ENCODE measurements around the gene SUSD1. TPM values are rescaled to one million over a fixed set of nuclear protein-coding genes. Genes with fewer than 3 reads are reported as not detected.
A peak's percentile ranks its signal among the peaks of the same experiment; 100 is the strongest.

The SUSD1 gene
- total RNA-seq, 4 donors from 2014 or later: 22.7 to 83.0 (median 24.7) TPM

- Histone ChIP-seq H3K4me1 (peaks cover 0 to 58% (median 38%) of the 10 kb centered on the region in 4 donors), H3K36me3 (no peaks in the 10 kb centered on the region)
- WGBS, 2 donors (ENCODE audit: low coverage in 1 of 2): 74 to 78% methylated on average over 8 to 12 of the region's 12 CpGs
Measured at GRCh38 chr9:112166176-112167140, 8.6 kb downstream of the SUSD1 start.

GRCh38 chr9:112162621-112163413, 12.3 kb downstream of the SUSD1 start:
- no peaks in the 10 kb centered on the region for H3K27me3 ChIP-seq
- no peak overlapping the region for H3K4me3 ChIP-seq
- H3K4me1 ChIP-seq: peaks cover 0 to 27% (median 14%) of the 10 kb centered on the region in 4 donors
- WGBS, 2 donors (ENCODE audit: low coverage in 1 of 2): 48 to 58% methylated on average over 4 to 5 of the region's 5 CpGs
- DNase-seq: no peak
- in situ Hi-C loops (cut with MboI; ENCODE audit: low pct_ligation_motif_present in 1 of 4, low pct_unique_long_range_greater_than_20kb in 1 of 4, low sequenced_read_pairs in 3 of 4) (no loop called here), intact Hi-C loops (cut with DNase I; ENCODE audit: low total_unique reads) (no loop called here)
- no peaks in the 10 kb centered on the region for H3K9me3 ChIP-seq
- peak overlapping the region; percentile 14 to 73 (median 45) for H3K27ac ChIP-seq
- TF ChIP-seq CTCF (IDR thresholded peaks at IDR 0.05) (no peak), EP300 (IDR thresholded peaks at IDR 0.05; ENCODE audit: low read depth) (no peak), POLR2AphosphoS5 (IDR thresholded peaks at IDR 0.05) (no peak), POLR2A (IDR thresholded peaks at IDR 0.05) (no peak)
- H3K36me3 ChIP-seq: no peaks in the 10 kb centered on the region

More at GRCh38 chr9:112166176-112167140, 8.6 kb downstream of the SUSD1 start:
- TF ChIP-seq CTCF (IDR thresholded peaks at IDR 0.05) (peak in 1 of 5 experiments; percentile 13), EP300 (IDR thresholded peaks at IDR 0.05; ENCODE audit: low read depth) (no peak), POLR2AphosphoS5 (IDR thresholded peaks at IDR 0.05) (no peak), POLR2A (IDR thresholded peaks at IDR 0.05) (no peak)
- Histone ChIP-seq H3K4me3 (no peak overlapping the region), H3K27ac (peak overlapping the region in 1 of 4 donors; percentile 86), H3K9me3 (no peaks in the 10 kb centered on the region), H3K27me3 (no peaks in the 10 kb centered on the region)
- no peak for DNase-seq
- in situ Hi-C loops (cut with MboI; ENCODE audit: low pct_ligation_motif_present in 1 of 4, low pct_unique_long_range_greater_than_20kb in 1 of 4, low sequenced_read_pairs in 3 of 4) (no loop called here), intact Hi-C loops (cut with DNase I; ENCODE audit: low total_unique reads) (no loop called here)

GRCh38 chr9:112159781-112160180, 15.3 kb downstream of the SUSD1 start:
- Histone ChIP-seq H3K4me3 (no peak overlapping the region), H3K9me3 (no peaks in the 10 kb centered on the region), H3K36me3 (no peaks in the 10 kb centered on the region), H3K4me1 (peaks cover 0 to 32% (median 17%) of the 10 kb centered on the region in 4 donors), H3K27ac (no peak overlapping the region), H3K27me3 (no peaks in the 10 kb centered on the region)
- 85 to 98% methylated on average over 1 of the region's 1 CpG for WGBS, 2 donors (ENCODE audit: low coverage in 1 of 2)
- TF ChIP-seq EP300 (IDR thresholded peaks at IDR 0.05; ENCODE audit: low read depth) (no peak), POLR2A (IDR thresholded peaks at IDR 0.05) (no peak), CTCF (IDR thresholded peaks at IDR 0.05) (no peak), POLR2AphosphoS5 (IDR thresholded peaks at IDR 0.05) (no peak)
- intact Hi-C loops (cut with DNase I; ENCODE audit: low total_unique reads): no loop called here
- in situ Hi-C loops (cut with MboI; ENCODE audit: low pct_ligation_motif_present in 1 of 4, low pct_unique_long_range_greater_than_20kb in 1 of 4, low sequenced_read_pairs in 3 of 4): no loop called here
- no peak for DNase-seq

Measured in transverse colon (tissue), 4 donors.